ENCODE data around the gene RPS26.

DNA sequence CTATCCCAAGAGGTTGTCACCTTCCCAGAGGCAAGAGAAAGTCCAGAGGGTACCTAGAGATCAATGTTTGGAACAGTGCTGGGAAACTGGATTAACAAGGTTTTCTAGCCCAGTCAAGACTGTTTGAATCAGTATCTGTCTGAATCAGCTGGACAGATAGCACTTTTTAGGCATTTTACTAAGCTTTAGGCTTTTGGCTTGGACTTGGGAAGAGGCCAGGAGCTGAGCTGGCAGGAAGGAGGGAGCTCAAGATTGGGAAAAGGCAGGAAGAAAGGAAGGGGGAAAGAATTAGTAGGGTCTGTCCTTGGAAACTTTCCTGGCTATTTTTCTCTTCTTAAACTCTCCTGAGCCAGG is 12.6 kb upstream of the RPS26 start:
- TF ChIP-seq POLR2A (IDR thresholded peaks at IDR 0.05), result no peak
- TF ChIP-seq, protein P1, sequence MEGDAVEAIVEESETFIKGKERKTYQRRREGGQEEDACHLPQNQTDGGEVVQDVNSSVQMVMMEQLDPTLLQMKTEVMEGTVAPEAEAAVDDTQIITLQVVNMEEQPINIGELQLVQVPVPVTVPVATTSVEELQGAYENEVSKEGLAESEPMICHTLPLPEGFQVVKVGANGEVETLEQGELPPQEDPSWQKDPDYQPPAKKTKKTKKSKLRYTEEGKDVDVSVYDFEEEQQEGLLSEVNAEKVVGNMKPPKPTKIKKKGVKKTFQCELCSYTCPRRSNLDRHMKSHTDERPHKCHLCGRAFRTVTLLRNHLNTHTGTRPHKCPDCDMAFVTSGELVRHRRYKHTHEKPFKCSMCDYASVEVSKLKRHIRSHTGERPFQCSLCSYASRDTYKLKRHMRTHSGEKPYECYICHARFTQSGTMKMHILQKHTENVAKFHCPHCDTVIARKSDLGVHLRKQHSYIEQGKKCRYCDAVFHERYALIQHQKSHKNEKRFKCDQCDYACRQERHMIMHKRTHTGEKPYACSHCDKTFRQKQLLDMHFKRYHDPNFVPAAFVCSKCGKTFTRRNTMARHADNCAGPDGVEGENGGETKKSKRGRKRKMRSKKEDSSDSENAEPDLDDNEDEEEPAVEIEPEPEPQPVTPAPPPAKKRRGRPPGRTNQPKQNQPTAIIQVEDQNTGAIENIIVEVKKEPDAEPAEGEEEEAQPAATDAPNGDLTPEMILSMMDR (IDR thresholded peaks at IDR 0.05), result no peak

Measured in esophagus squamous epithelium (tissue), 4 donors.